GM20000 (cell line): ENCODE results near the gene DCST1.

Source experiments
- DNase-seq: peaks from one replicate; pipeline ENCODE4 v3.0.0; 2012; ENCODE audit warnings: low spot score
- CTCF ChIP-seq: IDR thresholded peaks from 2 replicates; pipeline ENCODE4 v1.5.1; 2012; ENCODE audit warnings: mild to moderate bottlenecking, control low read depth; ENCODE audit errors: extremely low read depth, missing control alignments

The DCST1 gene

GRCh38 chr1:155075535-155075934, 41.9 kb downstream of the DCST1 start:
- DNase-seq, result no peak
- no peak for TF ChIP-seq CTCF

- DNase-seq, result no peak
- no peak for TF ChIP-seq CTCF
Observed at GRCh38 chr1:155076371-155076770, 42.7 kb downstream of the DCST1 start.

- DNase-seq, result no peak
- no peak for TF ChIP-seq CTCF
Observed at GRCh38 chr1:155077346-155077745, 43.7 kb downstream of the DCST1 start.

GRCh38 chr1:155077758-155078445, 44.3 kb downstream of the DCST1 start:
- DNase-seq, result no peak
- no peak for TF ChIP-seq CTCF

DNA sequence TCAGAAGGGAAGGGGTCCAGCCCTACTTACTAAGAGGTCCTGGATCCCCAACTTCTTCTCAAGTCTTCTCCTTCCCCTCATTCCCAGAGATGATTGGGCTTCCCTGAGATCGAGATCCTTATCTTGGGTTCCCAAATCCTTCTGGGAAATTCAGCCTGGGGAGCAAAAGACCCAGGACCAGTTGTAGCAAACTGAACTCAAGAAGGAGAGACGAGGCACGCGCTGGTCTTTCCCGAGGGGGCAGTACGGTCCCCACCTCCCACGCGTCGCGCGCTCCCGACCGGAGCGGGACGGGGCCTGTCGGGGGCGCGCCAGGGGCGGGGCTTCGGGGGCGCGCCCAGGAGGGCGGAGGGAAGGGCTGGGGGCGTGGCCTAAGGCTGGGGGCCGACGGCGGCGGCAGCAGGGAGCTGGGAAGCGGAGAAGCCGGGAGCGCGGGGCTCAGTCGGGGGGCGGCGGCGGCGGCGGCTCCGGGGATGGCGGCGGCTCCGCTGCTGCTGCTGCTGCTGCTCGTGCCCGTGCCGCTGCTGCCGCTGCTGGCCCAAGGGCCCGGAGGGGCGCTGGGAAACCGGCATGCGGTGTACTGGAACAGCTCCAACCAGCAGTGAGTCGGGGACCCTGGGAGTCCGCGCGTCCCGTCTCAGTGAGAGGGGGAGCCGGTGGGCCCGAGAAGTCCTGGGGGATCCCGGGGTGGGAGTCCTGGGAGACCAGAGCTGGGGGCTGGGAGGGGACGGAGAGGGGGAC, 45.0 kb downstream of the DCST1 start, which contains the start of gene EFNA3:
Gene EFNA3, plus strand, starts transcription at position 369 of the 741 bp plus-strand sequence. Its CDS starts 105 bp downstream, at position 474.
- TF ChIP-seq CTCF, result no peak
- DNase-seq, result peak; percentile 94

- TF ChIP-seq CTCF, result no peak
- no peak for DNase-seq
Observed at GRCh38 chr1:155079210-155079486, 45.5 kb downstream of the DCST1 start.

GRCh38 chr1:155079487-155080311, 46.1 kb downstream of the DCST1 start:
- peak; percentile 53 for DNase-seq
- no peak for TF ChIP-seq CTCF
